ENCODE data around the gene HSD17B3.

Gene HSD17B3

DNA sequence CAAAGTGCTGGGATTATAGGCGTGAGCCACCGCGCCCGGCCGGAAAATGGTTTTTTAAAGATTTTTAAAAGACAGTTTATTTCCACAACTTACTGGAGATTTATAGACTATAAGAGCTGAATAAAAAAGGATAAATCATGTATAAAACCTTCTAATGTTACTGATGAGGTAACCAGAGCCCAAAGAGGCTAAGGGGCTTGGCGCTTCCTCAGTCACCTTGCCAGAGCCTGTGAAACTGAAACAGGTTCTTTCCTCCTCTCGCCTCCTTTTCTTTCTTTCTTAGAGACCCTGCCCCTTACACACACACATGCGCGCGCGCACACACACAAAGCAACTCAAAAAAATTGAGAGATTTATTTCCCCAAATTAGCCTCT is 69.8 kb downstream of the HSD17B3 start:
- DNase-seq = no peak

DNA sequence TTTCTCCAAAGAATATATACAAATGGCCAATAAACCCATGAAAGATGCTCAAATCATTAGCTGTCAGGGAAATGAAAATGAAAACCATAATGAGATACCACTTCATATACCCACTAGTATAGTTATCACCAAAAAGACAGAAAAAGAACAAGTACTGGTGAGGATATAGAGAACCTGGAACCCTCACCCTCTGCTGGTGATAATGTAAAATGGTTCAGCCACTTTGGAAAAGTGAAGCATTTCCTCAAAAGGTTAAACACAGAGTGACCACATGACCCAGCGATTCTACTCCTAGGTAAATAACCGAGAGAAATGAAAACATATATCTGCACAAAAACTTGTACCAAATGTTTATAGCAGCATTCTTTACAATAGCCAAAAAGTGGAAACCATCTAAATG is 72.0 kb downstream of the HSD17B3 start:
- DNase-seq = no peak

DNA sequence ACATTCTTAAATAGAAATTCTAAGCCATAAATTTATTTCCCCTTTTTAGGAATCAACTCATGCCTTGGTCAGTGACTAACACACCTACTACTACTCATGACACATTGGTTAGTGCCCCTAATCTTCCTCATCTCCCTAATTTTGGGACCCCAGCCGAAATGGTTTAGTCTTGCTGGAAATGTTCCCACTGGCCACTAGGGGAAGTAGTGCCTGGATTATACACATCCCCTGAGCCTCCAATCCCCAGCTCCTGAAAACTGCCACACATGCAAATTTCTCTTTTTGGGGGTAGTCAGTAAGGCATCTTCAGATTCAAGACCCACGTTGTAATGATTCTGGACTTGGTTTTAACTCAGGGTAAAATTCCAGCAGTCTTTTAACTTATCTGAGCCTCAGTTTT is 79.8 kb downstream of the HSD17B3 start:
- DNase-seq = no peak

DNA sequence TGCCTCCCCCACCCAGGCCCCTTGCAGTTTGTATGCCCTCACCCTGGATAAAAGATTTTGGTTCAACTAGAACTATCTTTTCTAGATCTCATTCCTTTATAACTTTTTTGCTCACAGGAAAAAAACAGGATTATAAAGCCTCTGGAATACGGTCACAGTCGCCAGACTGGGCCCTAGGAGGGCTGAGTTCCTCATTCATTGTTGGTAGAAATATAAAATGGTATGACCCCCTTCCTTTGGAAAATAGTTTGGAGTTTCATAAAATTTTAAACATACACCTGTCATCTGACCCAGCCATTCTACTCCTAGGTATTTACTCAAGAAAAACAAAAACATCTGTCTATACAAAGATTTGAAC is 82.1 kb downstream of the HSD17B3 start:
- no peak for DNase-seq

DNA sequence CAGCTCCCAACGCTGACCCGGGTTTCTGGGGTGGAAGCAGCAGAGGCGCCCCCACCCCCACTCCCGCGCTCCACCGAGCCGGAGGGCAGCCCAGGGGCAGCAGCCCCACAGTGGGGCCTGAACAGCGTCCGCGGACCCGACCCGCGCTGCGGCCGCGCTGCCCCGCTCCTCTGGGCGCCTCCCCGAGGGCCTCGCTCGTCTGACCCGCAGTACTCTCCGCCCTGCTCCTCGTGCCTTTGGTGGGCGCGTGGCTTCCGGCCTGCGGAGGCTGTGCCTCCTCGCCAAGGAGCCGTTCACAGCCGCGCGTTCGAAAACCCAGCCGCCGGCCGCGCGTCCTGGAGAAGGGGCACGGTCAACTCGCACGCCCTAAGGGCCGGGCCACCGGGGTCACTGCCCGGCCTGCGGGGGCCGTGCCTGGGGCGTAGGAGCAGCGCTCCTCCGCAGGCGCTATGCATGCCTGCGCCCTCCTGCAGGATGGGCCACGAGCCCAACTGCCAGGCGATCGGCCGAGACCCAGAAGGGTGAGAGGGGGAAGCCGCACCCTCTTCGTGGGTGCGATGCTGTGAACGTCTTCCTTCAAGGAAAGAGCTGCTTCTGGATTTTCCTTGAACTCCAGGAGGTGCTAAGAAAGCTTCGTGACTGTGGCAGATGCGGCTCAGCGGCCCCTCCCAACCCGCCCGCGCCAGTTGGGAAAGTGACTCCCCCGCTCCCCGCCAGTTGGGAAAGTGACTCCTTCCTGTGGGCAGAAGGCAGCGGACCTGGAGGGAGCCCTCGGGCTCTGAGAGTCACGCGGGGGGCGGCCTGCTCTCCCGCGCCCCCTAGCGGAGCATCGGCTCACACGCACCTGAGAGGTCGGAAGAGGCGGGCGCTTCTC is 82.7 kb downstream of the HSD17B3 start:
- no peak for DNase-seq

DNA sequence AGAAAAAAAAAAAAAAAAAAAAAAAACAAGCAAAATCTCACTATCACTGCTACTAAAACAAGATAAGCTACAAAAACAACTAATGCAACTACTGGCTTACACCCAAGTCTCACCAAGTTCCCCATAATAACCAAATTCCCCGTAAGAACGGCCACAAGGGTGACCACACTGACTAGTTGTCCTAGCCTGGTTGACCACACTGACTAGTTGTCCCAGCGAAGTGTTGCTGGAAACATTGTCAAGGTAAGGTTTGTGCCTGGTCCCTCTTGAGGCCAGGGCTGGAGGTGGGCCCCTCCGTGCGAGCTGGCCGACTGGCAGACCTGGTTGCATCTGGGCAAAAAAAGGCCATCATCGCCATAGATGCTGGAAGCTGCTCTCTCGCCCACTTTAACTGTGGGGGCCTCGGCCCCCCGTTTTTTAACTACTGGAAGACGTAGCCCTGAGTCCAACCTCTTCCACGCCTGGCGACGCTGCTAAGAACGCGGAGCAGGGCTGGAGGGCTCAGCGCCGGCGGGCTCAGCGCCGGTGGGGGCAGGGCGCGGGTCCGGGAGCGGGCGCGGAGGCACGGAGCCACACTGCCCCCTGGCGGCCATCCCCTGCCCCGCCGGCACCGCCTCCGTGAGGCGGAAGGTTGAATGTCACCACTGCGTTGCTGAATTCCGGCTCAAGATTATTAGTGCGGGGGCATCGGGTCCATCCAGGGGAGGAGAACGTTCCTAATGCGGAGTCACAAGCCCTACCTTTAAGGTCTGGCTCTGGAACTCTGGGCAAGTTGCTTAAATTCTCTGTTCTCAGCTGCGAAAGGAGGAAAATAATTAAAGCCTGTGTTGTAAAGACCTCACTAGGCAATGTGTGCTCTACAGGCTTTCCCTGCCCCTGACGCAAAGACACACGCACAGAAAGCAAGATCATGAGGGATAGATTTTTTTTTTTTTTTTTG is 84.0 kb downstream of the HSD17B3 start:
- no peak for DNase-seq

DNA sequence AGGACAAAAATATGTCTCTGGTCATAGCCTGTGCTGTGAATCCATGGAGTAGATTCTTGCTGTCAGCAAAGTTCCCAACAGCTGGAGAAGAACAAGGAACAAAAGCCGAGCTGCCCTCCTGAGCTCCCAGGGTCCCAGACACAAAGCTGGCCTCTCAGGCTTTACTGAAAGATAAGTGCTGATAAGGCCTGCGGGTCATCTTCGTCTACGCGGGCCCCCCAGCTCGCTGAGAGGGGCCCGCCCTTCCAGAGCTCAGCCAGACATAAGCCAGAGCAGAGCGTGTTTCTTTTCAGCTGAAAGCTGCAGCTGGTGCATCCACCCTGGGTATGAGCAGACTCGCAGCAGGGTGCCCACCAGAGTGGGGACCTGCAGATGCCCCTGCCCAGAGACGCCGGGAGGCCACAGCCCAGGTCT is 84.7 kb downstream of the HSD17B3 start:
- no peak for DNase-seq

DNA sequence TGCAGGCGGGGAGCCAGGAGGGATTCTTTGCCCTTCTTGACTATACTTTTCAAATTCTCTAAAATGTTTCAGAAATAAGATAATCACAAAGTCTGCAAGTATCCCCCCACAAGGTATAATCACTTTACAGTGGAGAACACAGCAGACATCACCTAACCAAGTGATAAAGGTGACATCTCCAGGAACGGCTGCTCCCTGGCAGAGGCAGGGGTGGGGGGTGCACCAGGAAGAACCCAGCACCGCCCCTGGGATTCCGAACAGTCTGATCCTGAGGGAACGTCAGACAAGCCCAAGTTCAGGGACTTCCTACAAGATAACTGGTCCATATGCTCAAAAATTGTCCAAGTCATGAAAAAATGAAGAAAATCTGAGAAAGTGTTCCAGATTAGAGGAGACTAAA is 85.4 kb downstream of the HSD17B3 start:
- DNase-seq = no peak

DNA sequence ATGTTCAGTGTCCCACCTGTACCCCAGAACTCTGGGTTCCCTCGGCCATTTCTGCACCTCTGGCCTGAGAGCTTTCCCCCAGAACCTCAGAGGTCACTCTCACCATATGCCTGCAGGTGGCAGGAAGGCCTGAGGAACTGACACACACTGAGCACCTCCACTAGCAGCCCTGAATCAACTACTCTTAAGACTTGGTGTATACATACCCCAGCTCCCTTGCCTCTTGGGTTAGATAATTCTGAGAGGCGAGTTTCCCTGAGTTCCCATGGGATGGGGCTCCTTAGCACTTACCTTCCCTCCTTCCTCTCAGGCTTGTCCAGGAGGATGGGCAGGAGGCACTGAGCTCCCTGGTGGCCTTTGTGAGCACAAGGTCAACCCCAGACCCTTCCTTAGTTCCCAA is 86.1 kb downstream of the HSD17B3 start:
- no peak for DNase-seq

DNA sequence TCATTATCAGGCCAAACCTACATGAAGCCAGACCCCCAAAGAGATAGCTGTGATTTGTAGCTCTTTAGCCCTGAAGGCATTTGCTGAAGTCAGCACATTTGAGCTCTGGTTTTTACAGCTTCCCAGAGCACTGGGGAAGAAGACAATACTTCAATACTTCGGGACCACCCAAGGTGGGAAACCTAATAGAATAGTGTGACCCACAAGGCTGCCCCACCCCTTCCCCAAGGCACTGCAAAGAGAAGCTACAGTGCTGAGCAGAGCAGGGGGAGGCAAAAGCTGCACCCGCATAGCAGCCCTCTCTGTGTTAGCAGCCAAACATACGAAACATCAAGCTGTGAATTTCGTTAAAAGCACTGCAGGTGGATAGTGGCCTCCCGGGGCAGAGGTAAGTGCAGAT is 87.3 kb downstream of the HSD17B3 start:
- DNase-seq = no peak

DNA sequence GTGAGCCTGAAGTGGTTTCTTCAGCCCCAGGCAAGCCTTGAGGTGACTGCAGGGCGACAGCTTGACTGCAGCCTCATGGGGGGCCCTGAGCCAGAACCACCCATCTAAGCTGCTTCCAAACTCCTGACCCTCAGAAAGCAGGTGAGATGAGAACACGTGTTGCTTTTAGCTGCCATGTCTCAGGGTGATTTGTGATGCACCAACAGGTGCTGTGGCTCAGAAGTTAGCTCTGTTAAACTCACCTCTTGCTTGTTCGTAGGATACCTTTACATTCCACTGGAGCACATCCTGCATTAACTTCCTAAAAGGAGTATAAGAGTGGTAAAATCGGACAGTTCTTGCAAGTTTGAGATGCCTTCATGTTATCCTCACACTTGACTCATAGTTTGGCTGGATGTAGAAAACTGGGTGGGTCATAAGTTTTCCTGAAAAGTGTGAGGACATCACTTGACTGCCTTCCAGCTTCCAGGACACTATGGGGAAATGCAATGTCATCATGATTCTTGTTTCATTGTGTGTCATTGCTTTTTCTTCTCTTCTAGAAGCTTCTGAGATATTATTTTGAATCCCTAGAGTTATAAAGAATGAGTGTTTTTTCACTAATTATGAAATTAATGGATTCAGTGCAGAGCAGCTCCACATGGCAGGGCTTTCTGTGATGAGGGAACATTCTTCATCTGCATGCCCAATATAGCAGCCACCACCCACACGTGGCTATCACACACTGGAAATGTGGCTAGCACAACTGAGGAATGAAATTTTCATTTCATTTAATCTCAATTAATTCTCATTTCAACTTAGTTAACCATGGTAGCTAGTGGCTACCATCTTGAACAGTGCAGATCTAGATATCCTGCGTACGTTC is 92.3 kb downstream of the HSD17B3 start:
- DNase-seq = no peak

DNA sequence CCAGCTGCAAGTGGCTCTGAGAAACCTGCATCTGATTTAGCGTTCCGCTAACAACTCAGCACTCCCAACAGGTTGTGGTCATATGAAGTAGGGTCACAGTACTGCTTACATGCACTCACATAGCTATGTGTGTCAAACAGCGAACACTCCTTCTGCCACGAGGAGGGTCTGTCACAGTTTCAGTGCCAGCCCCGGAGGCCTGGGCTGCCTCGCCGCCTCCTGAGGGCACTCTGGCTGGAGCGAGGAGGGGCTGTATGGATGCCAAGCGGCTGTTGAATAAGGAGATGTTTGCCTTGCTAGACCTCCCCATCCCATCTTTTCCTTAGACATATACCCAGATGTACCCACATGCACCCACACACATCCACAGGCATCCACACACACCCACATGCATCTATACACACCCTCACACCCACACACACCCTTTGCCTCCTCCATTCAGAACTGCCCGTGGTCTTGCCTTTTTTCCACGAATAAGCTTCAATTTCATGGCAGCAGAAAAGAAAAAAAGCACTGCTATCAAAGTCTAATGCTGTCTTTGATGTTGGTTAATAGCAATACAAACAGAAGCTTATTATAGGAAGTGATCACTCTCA is 95.7 kb downstream of the HSD17B3 start:
- DNase-seq = no peak

DNA sequence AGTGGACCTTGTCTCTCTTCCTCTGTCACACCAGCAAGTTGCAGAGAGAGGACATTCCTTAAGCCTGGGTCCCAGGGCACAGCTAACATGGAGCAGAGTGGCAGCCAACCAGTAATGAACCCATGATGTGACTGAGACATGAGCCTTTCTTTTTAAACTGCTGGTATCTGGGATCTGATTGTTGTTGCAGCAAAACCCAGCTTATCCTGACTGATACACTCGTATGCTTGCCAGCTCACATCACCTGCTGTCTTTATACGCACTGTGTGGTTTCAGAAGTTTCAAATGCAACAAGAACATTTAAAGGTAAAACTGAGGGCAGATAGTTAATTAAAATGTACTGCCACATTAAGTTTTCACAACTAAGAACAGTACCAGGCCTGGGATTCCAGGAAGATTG is 97.1 kb downstream of the HSD17B3 start:
- DNase-seq = no peak

DNA sequence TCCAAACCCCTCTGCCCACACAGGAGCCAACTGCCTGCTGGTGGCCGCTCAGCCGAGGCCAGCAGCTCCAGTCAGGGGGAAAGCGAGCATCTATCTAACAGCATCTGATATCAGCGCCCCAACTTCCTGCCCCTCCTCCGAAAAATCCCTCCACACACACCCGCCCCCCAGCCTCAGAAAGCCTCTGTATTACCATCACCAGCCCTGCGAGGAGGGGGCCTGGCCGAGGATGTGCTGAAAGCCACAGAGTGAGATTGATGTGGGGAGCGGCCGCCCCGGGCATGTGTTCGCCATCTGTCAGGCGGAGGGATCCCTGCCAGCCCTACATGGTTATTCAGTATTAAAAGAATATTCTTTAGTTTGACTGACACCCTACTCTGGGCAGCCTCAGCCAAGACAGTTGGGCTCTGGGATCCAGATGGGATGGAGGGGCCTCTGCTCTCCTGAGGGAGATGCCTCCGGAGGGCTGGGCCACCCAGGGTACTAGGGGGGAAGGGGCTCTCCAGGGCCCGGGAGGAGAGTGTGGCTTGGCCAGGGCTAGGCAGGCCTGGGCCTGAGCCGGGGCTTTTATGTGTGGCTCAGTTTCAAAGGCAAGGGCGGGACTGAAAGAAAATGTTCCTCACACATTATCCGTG is 98.0 kb downstream of the HSD17B3 start:
- no peak for DNase-seq

DNA sequence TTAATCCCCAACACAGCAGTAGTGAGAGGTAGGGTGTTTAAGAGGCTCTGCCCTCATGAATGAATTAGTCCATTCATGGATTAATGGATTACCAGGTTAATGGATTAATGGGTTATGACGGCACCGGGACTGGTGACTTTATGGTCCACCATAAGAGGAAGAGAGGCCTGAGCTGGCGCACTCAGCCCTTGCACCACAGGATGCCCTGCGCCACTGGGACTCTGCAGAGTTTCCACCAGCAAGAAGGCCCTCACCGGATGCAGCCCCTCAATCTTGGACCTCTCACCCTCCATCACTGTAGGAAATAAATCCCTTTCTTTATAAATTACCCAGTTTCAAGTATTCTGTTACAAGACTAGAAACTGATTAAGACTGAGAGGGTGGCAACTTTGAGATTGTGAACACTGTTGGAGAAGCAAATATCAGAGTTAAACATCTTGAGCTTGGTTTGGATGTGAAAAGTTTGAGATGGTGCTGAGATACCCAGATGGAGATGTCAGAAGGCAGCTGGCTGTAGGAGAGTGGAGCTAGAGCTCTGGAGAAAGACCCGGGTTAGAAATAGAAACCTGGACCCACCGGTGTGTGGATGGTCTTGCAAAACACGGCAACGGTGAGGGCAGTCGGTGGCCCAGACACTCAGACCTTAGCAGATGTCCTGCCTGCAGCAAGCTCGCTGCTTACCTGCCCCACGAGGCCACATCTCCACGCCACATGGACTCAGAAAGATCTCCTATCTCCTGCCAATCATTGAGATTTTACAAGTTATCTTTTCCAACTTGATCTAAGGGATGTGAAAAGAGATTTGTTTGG is 98.8 kb downstream of the HSD17B3 start:
- DNase-seq = no peak

DNA sequence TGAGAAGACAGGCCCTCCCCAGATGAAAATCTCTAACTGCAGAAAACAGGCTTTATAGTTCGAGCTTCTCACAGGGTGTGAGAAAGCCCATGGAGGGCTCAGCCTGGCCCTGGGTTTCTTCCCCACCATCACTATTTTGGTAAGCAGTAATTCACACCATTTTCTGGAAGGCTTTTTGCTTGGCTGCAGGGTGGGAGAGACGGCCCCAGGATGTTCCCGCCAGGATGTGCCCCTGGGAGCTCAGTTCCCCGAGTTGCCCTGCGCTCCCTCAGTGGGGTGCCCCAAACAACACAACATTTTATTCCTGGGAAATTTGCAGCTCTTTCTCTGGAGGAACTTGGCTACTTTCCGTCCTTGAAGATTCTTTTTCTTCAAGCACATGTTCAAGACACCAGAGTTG is 100.8 kb downstream of the HSD17B3 start:
- no peak for DNase-seq

DNA sequence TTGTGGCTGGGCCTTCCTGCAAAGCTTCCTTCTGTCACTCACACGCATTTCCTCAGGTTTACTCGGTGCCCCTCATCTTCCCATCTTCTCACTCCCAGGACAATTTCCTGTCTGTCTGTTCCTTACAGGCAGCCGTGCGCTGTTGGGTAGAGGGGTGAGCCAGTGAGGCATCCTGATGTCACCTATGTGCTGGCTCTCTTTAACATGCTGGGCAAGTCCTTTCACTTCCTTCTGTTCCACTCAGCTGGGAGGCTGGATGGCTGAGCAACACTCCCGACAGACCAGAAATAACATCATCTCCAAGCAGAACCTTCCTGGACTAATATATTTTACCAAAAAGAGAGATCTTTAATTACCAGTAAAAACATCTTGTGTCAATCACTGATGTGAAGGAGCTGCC is 103.0 kb downstream of the HSD17B3 start:
- DNase-seq = no peak

DNA sequence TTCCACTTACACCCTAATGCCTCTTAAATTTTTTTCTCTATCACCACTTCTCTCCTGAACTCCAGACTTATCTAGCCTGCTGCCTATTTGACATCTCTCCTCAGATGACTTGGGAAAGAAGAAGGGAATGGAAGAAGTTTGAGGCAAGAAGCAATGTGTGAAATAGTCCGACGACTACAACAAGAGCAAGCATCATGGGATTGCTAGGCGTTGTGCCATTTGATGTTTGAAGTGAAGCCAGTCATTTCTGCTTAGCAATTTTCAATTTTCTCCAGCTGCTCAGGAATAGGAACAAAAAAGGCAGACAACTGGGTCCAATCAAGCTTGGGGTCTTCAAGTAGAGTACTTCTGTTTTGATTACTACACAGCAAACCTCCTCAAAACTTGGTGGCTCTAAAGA is 106.4 kb downstream of the HSD17B3 start:
- no peak for DNase-seq

DNA sequence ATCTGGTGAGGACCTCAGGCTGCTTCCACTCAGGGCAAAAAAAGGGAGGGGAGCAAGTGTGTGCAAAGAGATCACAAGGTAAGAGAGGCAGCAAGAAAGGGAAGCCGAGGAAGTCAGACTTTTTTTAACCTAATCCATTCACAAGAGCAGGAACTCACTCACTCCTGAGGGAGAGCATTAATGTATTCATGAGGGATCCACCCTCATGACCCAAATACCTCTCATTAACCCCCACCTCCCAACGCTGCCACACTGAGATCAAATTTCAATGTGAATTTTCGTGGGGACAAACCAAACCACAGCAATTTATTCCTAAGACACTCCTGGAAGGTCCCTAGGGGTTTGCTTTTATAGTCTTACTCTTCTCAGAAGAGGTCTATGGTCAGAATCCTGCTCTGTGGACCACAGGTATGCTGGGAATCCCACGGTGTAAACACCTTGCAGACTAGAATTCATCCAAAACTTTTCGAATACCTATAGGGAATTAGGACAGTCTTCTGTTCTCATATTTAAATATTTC is 108.7 kb downstream of the HSD17B3 start:
- DNase-seq = no peak

DNA sequence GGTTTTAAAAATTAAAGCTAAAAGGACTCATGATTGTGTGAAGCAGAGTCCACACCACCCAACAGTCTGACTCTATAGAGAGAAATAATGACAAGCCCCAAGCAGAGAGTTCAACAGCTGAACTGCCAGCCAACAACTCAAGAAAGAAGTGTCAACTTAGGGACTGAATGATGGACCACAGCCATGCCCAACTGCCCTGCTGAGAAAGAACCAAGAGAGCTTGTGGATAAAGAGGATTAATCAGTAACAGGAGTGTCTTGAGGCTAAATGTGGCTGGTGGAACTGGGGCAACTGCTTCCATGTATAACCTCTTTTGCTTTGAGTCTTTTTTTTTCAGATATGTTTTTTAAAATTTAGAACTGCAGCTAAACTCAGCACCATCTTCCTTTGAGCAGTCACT is 109.3 kb downstream of the HSD17B3 start:
- DNase-seq = no peak

DNA sequence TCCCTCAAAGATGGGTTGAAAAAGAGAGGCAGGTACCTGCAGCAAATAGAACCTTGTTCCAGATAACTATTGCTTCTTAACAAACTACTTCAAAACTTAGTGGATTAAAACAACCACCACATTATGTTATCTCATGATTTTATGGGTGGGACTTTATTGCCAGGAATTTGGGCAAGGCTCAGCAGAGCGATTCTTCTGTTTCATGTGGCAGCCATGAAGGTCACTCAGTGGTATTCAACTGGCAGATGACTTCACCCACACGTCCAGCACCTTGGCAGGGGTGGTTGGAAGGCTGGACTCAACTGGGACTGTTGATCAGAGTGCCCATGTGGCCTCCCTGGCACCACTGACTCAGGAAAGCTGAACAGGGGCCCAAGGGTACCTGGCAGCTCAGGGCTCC is 112.0 kb downstream of the HSD17B3 start:
- no peak for DNase-seq

Measured in NCI-H1436 treated with DMSO at 0.1 percent for 48 hours (cell line).